ENCODE measurements around the gene ADIRF. TPM values are rescaled to one million over a fixed set of nuclear protein-coding genes. Genes with fewer than 3 reads are reported as not detected.

ADIRF gene
- total RNA-seq, 2 donors from 2014 or later = 0.53 TPM; not detected in 1

DNA sequence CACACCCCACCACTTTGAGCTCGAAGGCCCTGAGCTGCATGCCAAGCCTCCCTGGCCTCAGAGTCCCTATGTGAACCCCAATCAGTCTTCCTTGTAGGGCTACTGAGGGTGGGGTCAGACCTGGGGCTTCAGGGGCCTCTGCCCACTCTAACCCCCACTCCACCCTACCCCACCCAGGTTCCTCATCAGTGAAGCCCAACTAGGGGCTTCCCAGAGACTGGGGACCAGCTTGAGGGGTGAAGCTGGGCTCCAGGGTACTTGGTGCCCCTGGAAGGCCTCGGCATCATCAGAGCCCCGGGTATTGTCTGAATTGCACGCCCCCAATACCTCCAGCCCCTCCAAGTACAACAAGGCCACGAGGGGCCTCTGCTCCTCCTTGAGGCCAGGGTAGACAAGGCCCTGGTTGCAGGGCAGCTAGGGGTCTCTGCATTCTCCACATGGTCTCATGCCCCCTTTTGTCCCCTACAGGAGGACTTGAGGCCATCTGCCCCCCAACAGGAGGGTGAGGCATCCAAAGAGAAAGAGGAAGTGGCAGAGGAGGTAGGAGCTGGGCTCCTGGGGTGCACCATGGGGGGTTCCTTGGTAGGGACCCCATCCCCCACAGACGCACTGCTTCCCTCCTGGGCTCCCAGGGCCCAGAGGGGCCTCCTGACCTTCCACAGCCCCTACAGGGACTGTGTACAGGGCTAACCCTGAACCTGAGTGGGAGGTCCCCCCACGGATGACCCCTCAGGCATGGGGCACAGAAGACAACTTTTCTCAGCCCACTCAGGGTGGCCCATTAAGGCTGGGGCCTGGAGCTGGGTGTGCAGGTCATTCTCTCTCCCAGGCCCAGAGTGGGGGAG lies 5.9 kb upstream of the ADIRF start:
- TF ChIP-seq, protein P1, sequence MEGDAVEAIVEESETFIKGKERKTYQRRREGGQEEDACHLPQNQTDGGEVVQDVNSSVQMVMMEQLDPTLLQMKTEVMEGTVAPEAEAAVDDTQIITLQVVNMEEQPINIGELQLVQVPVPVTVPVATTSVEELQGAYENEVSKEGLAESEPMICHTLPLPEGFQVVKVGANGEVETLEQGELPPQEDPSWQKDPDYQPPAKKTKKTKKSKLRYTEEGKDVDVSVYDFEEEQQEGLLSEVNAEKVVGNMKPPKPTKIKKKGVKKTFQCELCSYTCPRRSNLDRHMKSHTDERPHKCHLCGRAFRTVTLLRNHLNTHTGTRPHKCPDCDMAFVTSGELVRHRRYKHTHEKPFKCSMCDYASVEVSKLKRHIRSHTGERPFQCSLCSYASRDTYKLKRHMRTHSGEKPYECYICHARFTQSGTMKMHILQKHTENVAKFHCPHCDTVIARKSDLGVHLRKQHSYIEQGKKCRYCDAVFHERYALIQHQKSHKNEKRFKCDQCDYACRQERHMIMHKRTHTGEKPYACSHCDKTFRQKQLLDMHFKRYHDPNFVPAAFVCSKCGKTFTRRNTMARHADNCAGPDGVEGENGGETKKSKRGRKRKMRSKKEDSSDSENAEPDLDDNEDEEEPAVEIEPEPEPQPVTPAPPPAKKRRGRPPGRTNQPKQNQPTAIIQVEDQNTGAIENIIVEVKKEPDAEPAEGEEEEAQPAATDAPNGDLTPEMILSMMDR (conservative IDR thresholded peaks at IDR 0.05) = no peak
- Histone ChIP-seq H3K36me3 (ENCODE audit: control insufficient read depth, insufficient read depth, low read length) (no peaks in the 10 kb centered on the region), H3K27ac (ENCODE audit: low read depth, low read length) (no peak overlapping the region), H3K27me3 (ENCODE audit: control insufficient read depth, insufficient read depth, low read length, poor library complexity, severe bottlenecking) (no peaks in the 10 kb centered on the region), H3K4me1 (ENCODE audit: control insufficient read depth, insufficient read depth, low read length) (peaks cover 4% of the 10 kb centered on the region), H3K9ac (ENCODE audit: extremely low read depth, low read length, poor library complexity, severe bottlenecking) (no peak overlapping the region), H3K9me3 (ENCODE audit: control insufficient read depth, low read length) (no peaks in the 10 kb centered on the region), H3K4me3 (ENCODE audit: low read length) (no peak overlapping the region)
- H3K36me3 Mint-ChIP-seq (ENCODE audit: low read depth) = no peaks in the 10 kb centered on the region
- WGBS, 2 experiments (ENCODE audit: insufficient coverage in 1 of 2, insufficient read length in 1 of 2) = 89 to 90% methylated on average over 1 to 7 of the region's 7 CpGs
- no peak overlapping the region for H3K27ac Mint-ChIP-seq
- H3K27me3 Mint-ChIP-seq (ENCODE audit: insufficient read depth) = no peaks in the 10 kb centered on the region
- H3K4me1 Mint-ChIP-seq = peaks cover 24% of the 10 kb centered on the region
- DNase-seq = no peak
- no peak overlapping the region for H3K4me3 Mint-ChIP-seq
- H3K9me3 Mint-ChIP-seq = no peaks in the 10 kb centered on the region

DNA sequence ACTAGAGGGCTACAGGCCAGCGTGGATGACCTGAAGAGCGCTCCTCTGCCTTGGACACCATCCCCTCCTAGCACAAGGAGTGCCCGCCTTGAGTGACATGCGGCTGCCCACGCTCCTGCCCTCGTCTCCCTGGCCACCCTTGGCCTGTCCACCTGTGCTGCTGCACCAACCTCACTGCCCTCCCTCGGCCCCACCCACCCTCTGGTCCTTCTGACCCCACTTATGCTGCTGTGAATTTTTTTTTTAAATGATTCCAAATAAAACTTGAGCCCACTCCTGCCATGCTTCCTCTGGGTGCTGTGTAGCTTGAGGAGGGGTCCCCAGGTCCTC lies 5.3 kb upstream of the ADIRF start:
- H3K27me3 Mint-ChIP-seq (ENCODE audit: insufficient read depth) = no peaks in the 10 kb centered on the region
- H3K4me1 Mint-ChIP-seq = peaks cover 24% of the 10 kb centered on the region
- H3K36me3 Mint-ChIP-seq (ENCODE audit: low read depth) = no peaks in the 10 kb centered on the region
- H3K27ac ChIP-seq (ENCODE audit: low read depth, low read length) = no peak overlapping the region
- H3K9me3 Mint-ChIP-seq = no peaks in the 10 kb centered on the region
- H3K27me3 ChIP-seq (ENCODE audit: control insufficient read depth, insufficient read depth, low read length, poor library complexity, severe bottlenecking) = no peaks in the 10 kb centered on the region
- WGBS, 2 experiments (ENCODE audit: insufficient coverage in 1 of 2, insufficient read length in 1 of 2) = 88 to 100% methylated on average over 4 to 7 of the region's 7 CpGs
- peaks cover 4% of the 10 kb centered on the region for H3K4me1 ChIP-seq (ENCODE audit: control insufficient read depth, insufficient read depth, low read length)
- no peak overlapping the region for H3K4me3 Mint-ChIP-seq
- no peak overlapping the region for H3K27ac Mint-ChIP-seq
- H3K36me3 ChIP-seq (ENCODE audit: control insufficient read depth, insufficient read depth, low read length) = no peaks in the 10 kb centered on the region
- no peaks in the 10 kb centered on the region for H3K9me3 ChIP-seq (ENCODE audit: control insufficient read depth, low read length)
- TF ChIP-seq, protein P1 (conservative IDR thresholded peaks at IDR 0.05) = no peak
- DNase-seq = no peak
- H3K4me3 ChIP-seq (ENCODE audit: low read length) = no peak overlapping the region
- no peak overlapping the region for H3K9ac ChIP-seq (ENCODE audit: extremely low read depth, low read length, poor library complexity, severe bottlenecking)

DNA sequence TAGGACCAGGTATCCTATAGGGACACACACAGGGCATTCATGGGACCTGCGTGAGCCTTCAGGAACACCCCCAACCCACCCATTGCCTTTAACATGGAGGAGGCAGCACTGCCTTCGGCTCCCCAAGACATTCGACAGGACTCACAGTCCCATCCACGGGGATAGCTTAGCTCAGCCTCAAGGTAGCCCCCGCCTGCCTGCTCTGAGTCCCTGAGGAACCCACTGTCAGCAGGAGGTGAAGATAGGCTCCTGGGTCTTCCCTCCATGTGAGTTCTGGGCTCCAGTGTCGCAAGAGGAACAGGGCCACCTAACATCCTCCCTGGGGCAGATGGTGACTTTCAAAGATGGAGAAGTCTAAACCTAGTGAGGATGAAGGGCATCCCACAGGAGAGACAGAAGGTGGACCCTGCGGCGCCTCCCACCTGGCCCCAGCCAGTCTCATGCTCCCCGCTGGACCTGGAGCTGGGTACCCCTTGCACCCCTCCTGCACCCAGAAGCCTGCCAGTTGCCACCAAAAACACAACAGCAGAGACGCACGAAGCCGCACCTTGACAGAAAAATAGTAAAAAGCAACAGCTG lies 4.9 kb upstream of the ADIRF start:
- H3K9me3 ChIP-seq (ENCODE audit: control insufficient read depth, low read length) = no peaks in the 10 kb centered on the region
- Mint-ChIP-seq H3K4me3 (no peak overlapping the region), H3K36me3 (ENCODE audit: low read depth) (no peaks in the 10 kb centered on the region), H3K27ac (no peak overlapping the region), H3K27me3 (ENCODE audit: insufficient read depth) (no peaks in the 10 kb centered on the region), H3K9me3 (no peaks in the 10 kb centered on the region), H3K4me1 (peaks cover 24% of the 10 kb centered on the region)
- no peak for DNase-seq
- H3K36me3 ChIP-seq (ENCODE audit: control insufficient read depth, insufficient read depth, low read length) = no peaks in the 10 kb centered on the region
- 91 to 99% methylated on average over 6 to 12 of the region's 12 CpGs for WGBS, 2 experiments (ENCODE audit: insufficient coverage in 1 of 2, insufficient read length in 1 of 2)
- H3K27me3 ChIP-seq (ENCODE audit: control insufficient read depth, insufficient read depth, low read length, poor library complexity, severe bottlenecking) = no peaks in the 10 kb centered on the region
- H3K4me1 ChIP-seq (ENCODE audit: control insufficient read depth, insufficient read depth, low read length) = peaks cover 4% of the 10 kb centered on the region
- TF ChIP-seq, protein P1 (conservative IDR thresholded peaks at IDR 0.05) = no peak
- no peak overlapping the region for H3K9ac ChIP-seq (ENCODE audit: extremely low read depth, low read length, poor library complexity, severe bottlenecking)
- H3K4me3 ChIP-seq (ENCODE audit: low read length) = no peak overlapping the region
- H3K27ac ChIP-seq (ENCODE audit: low read depth, low read length) = no peak overlapping the region
